Measurements from ENCODE around the gene ZBTB16.

The ZBTB16 gene, protein sequence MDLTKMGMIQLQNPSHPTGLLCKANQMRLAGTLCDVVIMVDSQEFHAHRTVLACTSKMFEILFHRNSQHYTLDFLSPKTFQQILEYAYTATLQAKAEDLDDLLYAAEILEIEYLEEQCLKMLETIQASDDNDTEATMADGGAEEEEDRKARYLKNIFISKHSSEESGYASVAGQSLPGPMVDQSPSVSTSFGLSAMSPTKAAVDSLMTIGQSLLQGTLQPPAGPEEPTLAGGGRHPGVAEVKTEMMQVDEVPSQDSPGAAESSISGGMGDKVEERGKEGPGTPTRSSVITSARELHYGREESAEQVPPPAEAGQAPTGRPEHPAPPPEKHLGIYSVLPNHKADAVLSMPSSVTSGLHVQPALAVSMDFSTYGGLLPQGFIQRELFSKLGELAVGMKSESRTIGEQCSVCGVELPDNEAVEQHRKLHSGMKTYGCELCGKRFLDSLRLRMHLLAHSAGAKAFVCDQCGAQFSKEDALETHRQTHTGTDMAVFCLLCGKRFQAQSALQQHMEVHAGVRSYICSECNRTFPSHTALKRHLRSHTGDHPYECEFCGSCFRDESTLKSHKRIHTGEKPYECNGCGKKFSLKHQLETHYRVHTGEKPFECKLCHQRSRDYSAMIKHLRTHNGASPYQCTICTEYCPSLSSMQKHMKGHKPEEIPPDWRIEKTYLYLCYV

DNA sequence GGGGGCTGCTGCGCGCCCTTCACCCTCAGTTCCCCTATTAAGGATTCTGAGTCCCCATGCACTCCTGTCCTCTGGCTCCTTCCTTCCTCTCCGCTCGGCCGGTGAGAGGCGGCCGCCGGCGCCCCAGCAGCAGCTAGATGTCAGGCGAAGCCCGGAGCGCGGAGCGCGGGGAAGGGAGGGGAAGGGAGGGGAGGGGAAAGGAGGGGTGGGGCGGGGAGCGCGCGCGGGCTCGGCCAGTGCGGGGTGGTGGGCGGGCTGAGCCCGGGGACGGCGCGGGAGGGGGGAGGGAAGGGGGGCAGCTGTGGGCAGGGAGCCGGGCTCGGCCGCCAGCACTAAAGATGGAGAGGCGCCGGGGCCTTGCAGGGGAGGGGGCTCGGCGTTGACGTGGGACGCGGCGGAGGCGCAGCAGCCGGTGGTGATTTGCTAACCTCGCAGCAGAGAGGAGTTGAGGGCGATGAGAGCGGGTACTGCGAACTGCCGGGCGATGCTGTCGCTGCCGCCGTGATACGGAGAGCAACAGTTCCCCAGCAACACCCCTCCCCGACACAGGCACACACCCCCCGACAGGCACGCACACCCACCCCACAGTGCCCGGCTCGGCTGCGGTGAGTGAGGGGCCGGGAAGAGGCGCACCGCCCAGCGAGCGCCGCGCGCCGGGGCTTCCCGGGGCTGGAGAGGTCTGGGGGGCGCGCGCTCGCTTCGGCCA is at the start of gene ZBTB16:
TSS of gene ZBTB16 (plus strand) at position 434 of the 706 bp plus-strand sequence. CDS start 3,590 bp downstream, outside the sequence.
- DNase-seq (ENCODE audit: low read depth in 2 of 3, low spot score in 2 of 3) = no peak

- no peak for DNase-seq (ENCODE audit: low read depth in 2 of 3, low spot score in 2 of 3)
Observed at GRCh38 chr11:114010931-114011330, 48.6 kb upstream of the ZBTB16 start.

GRCh38 chr11:114011443-114011842 is 48.1 kb upstream of the ZBTB16 start:
- no peak for DNase-seq (ENCODE audit: low read depth in 2 of 3, low spot score in 2 of 3)

DNA sequence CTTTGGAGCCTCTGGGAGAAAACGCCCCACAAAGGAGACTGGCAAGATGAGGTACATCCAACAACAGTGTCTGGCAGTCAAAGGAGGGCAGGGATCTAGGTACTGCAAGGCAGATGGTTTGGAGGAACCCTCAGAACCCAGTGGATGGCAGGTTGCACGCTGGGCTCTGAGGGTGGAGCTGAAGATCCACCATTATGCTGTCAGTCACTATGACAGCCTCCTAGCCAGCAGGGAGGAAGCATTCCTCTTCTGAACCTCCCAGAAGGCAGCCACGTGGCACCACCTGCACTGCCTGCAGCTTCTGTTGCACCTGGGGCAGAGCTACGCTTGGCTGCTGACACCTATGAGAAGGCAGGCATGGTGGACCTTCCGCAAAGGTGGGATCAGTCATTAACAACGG is 44.4 kb upstream of the ZBTB16 start:
- DNase-seq (ENCODE audit: low read depth in 2 of 3, low spot score in 2 of 3) = no peak

DNA sequence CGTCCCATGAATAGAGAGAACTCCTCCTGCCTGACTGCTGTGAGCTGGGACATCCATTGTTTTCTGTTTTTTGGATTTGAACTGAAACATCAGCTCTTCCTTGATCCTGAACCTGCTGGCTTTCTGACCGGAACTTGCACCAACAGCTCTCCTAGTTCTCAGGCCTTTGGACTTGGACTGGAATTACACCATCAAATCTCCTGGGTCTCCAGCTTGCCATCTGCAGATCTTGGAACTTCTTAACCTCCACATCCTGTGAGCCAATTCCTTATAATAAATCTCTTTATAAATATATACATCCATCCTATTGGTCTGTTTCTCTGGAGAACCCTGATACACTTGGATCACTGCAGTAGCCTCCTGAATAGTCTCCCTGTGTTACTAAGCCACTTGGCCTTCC is 42.5 kb upstream of the ZBTB16 start:
- no peak for DNase-seq (ENCODE audit: low read depth in 2 of 3, low spot score in 2 of 3)

DNA sequence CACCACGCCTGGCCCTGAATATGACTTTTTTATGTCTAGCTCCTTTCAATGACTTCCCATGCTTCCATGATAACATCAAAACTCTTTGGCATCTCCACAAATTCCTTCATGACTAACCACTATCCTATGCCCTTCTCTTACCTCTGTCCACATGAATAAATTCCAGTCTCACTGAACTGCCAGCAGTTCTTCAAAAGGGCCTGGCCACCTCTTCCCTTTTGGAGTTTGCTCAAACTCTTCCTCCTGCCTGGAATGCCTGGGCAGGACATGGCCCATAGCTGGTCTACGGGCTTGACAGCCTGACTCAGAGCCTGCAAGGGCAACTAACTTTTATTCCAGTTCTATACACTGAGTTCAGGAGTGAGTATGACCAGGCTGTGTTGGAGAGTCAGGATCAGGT is 41.8 kb upstream of the ZBTB16 start:
- DNase-seq (ENCODE audit: low read depth in 2 of 3, low spot score in 2 of 3) = no peak

- DNase-seq (ENCODE audit: low read depth in 2 of 3, low spot score in 2 of 3) = no peak
Observed at GRCh38 chr11:114019046-114019445, 40.5 kb upstream of the ZBTB16 start.

- no peak for DNase-seq (ENCODE audit: low read depth in 2 of 3, low spot score in 2 of 3)
Observed at GRCh38 chr11:114019574-114019973, 39.9 kb upstream of the ZBTB16 start.

GRCh38 chr11:114025329-114025907 is 34.1 kb upstream of the ZBTB16 start:
- DNase-seq (ENCODE audit: low read depth in 2 of 3, low spot score in 2 of 3) = no peak

DNA sequence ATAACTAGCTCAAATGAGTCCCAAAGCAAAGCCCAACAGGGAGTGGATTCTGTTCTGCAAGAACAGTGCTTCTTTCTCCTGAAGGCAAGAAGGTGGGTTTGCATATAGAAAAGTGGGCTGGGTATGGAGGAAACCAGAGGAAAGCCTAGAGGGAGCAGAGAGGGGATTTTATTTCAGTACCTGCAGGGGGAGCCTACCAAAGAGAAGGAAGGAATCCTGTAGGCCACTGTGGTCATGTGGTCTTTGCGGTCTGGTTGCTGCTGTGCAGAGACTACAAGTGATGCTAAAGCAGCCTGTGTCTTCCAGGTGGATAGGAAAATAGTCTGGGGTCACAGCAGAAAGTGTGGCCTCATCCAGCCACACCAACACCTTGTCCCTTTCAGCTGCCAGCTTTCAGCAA is 33.2 kb upstream of the ZBTB16 start:
- DNase-seq (ENCODE audit: low read depth in 2 of 3, low spot score in 2 of 3) = no peak

- no peak for DNase-seq (ENCODE audit: low read depth in 2 of 3, low spot score in 2 of 3)
Observed at GRCh38 chr11:114027391-114027790, 32.1 kb upstream of the ZBTB16 start.

DNA sequence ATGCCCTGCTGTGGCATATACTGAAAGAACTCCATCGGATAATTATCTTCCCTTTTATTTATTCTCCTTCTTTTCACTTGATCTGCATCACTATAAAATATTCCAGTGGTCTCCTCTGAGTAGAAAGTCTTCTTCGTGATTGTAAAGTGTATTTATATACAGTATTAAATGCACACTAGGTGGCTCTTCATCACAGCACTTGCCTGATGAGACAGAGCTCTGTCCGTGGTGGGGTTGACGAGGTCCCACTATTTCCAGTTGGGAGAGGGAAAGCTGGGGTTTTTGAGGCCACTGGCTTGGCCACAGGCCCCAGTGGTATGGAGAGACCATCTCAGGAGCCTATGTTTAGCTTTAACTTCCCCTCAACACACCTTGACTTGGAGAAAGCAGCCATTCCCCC is 31.6 kb upstream of the ZBTB16 start:
- DNase-seq (ENCODE audit: low read depth in 2 of 3, low spot score in 2 of 3) = no peak

GRCh38 chr11:114031246-114031966 is 28.1 kb upstream of the ZBTB16 start:
- no peak for DNase-seq (ENCODE audit: low read depth in 2 of 3, low spot score in 2 of 3)

DNA sequence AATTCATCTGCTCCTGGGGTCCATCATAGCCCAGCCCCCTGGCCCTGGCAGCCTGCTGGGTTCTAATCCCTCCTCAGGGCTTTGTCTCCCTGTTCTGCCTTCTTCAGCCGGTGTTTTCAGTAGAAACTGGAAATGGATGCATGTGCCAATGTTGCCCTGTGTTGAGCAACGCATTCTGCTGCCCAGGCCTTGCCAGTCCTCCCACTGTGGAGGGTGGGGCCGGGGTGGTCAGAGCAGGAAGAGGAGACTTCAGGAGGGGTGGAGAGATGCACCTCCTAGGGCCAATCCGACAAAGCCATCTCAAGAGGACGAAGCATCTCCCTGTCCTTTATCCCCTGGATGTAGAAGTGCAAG is 27.6 kb upstream of the ZBTB16 start:
- DNase-seq (ENCODE audit: low read depth in 2 of 3, low spot score in 2 of 3) = no peak

DNA sequence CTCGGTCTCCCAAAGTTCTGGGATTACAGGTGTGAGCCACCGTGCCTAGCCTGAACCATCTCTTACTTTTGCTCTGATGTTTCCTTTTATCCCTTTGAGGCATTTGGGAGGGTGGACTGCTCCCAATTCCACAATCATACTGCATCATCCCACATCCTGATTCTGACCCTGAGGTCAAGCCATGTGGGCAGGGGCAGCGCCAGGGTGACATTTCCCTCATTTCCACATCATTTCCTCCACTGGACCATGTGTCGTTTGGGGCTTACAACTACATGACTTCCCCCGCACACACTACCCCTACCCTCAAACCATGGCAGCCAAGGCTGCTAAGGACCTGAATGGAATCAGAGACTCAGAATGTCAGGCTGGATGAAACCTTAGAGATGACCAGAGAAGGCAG is 26.4 kb upstream of the ZBTB16 start:
- no peak for DNase-seq (ENCODE audit: low read depth in 2 of 3, low spot score in 2 of 3)

GRCh38 chr11:114033572-114033971 is 25.9 kb upstream of the ZBTB16 start:
- no peak for DNase-seq (ENCODE audit: low read depth in 2 of 3, low spot score in 2 of 3)

- DNase-seq (ENCODE audit: low read depth in 2 of 3, low spot score in 2 of 3) = no peak
Observed at GRCh38 chr11:114034956-114035355, 24.6 kb upstream of the ZBTB16 start.

- DNase-seq (ENCODE audit: low read depth in 2 of 3, low spot score in 2 of 3) = no peak
Observed at GRCh38 chr11:114036147-114036811, 23.2 kb upstream of the ZBTB16 start.

- no peak for DNase-seq (ENCODE audit: low read depth in 2 of 3, low spot score in 2 of 3)
Observed at GRCh38 chr11:114036958-114037357, 22.6 kb upstream of the ZBTB16 start.

- no peak for DNase-seq (ENCODE audit: low read depth in 2 of 3, low spot score in 2 of 3)
Observed at GRCh38 chr11:114039551-114039950, 20.0 kb upstream of the ZBTB16 start.
